HFFc6 (cell line): ENCODE measurements around the gene RASAL2. TPM values are rescaled to one million over a fixed set of nuclear protein-coding genes. Genes with fewer than 3 reads are reported as not detected.
"Not testable (repeated sequence)": the region's sequence is repeated elsewhere in the genome, so short reads cannot be mapped to it uniquely, and the experiment has no call there.

Experiments used
- DNase-seq: peaks from one replicate; pipeline ENCODE4 v3.0.0-alpha.2; 2018
- H3K27ac Mint-ChIP-seq: 2 replicates; pipeline ENCODE4 v1.8.0; 2020; ENCODE audit warnings: mild to moderate bottlenecking, mixed read lengths
- H3K27me3 Mint-ChIP-seq: 2 replicates; pipeline ENCODE4 v1.8.0; 2021; ENCODE audit warnings: mild to moderate bottlenecking, moderate library complexity, mixed read lengths; ENCODE audit not compliant: insufficient read depth
- H3K36me3 Mint-ChIP-seq: 2 replicates; pipeline ENCODE4 v1.8.0; 2021; ENCODE audit warnings: low read depth, mixed read lengths
- H3K4me1 Mint-ChIP-seq: 2 replicates; pipeline ENCODE4 v1.8.0; 2020; ENCODE audit warnings: low read depth, mixed read lengths
- H3K4me3 Mint-ChIP-seq: 2 replicates; pipeline ENCODE4 v1.8.0; 2020; ENCODE audit warnings: mild to moderate bottlenecking, moderate library complexity, mixed read lengths
- H3K9me3 Mint-ChIP-seq: 2 replicates; pipeline ENCODE4 v1.8.0; 2020; ENCODE audit warnings: mild to moderate bottlenecking, mixed read lengths
- total RNA-seq, 6 experiments: library from RNA; stranded (reverse); fragmentation: NEBNext Ultra II Directional; extraction: Animal tissue kit (Norgen Biotek cat#: 25700); gene quantifications; 2 replicates in 1 of 6; 3 replicates in 5 of 6; pipeline ENCODE4 v1.2.3, GENCODE V29; 2021
- TF ChIP-seq, protein P1 (sequence below): fragments of 200-600 bp; sonication (generic); IDR thresholded peaks from 2 replicates; pipeline ENCODE4 v1.5.0; 2021; ENCODE audit warnings: antibody characterized with exemption, mild to moderate bottlenecking

Gene RASAL2
- total RNA-seq, 6 experiments from 2014 or later = 21.2 to 30.7 (median 24.4) TPM

GRCh38 chr1:178075333-178075732 lies 18.6 kb upstream of the RASAL2 start:
- no peaks in the 10 kb centered on the region for H3K9me3 Mint-ChIP-seq
- H3K36me3 Mint-ChIP-seq = no peaks in the 10 kb centered on the region
- H3K27ac Mint-ChIP-seq = no peak overlapping the region
- DNase-seq = no peak
- H3K4me3 Mint-ChIP-seq = no peak overlapping the region
- TF ChIP-seq, protein P1, sequence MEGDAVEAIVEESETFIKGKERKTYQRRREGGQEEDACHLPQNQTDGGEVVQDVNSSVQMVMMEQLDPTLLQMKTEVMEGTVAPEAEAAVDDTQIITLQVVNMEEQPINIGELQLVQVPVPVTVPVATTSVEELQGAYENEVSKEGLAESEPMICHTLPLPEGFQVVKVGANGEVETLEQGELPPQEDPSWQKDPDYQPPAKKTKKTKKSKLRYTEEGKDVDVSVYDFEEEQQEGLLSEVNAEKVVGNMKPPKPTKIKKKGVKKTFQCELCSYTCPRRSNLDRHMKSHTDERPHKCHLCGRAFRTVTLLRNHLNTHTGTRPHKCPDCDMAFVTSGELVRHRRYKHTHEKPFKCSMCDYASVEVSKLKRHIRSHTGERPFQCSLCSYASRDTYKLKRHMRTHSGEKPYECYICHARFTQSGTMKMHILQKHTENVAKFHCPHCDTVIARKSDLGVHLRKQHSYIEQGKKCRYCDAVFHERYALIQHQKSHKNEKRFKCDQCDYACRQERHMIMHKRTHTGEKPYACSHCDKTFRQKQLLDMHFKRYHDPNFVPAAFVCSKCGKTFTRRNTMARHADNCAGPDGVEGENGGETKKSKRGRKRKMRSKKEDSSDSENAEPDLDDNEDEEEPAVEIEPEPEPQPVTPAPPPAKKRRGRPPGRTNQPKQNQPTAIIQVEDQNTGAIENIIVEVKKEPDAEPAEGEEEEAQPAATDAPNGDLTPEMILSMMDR = no peak
- no peaks in the 10 kb centered on the region for H3K27me3 Mint-ChIP-seq
- no peaks in the 10 kb centered on the region for H3K4me1 Mint-ChIP-seq

DNA sequence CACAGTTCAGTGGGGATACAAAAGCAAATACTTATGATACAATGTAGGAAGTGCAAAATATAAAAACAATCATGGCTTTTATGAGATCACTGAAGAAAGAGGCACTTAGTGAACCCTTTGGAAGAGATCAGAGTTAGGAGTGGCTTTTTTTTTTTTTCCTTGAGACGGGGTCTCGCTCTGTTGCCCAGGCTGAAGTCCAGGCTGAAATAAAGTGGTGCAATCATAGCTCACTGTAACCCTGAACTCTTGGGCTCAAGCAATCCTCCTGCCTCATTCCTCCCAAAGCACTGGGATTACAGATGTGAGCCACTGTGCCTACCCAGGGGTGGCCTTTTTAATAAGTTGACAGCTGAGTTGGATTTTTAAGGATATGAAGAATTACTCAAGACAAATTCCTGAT lies 17.3 kb upstream of the RASAL2 start:
- Mint-ChIP-seq H3K4me1 (no peaks in the 10 kb centered on the region), H3K27ac (no peak overlapping the region)

DNA sequence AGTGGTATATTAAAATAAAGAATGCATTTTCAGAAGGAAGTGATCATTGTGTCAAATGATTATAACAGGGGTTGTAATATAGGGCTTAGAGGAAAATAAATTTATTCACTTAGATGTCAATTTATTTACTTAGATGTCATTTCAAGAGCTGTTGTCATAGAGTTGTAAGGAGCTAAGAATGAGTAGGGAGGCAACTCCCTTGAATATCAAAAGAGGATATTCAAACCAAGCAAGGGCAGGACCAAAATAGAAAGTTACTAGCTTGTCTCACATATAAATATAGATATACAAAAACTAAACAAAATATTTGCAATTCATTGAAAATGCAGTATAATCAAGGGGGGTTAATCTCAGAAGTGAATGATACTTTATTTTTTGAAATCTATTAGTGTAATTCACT lies 16.0 kb upstream of the RASAL2 start:
- Mint-ChIP-seq H3K27ac (no peak overlapping the region), H3K9me3 (no peaks in the 10 kb centered on the region), H3K4me1 (no peaks in the 10 kb centered on the region), H3K4me3 (no peak overlapping the region), H3K27me3 (no peaks in the 10 kb centered on the region), H3K36me3 (peaks cover 4% of the 10 kb centered on the region; the same call in 1 of the 2 replicates)
- TF ChIP-seq, protein P1 = no peak
- DNase-seq = no peak

More for the DNA sequence above, 17.3 kb upstream of the RASAL2 start:
- Mint-ChIP-seq H3K4me3 (no peak overlapping the region), H3K9me3 (no peaks in the 10 kb centered on the region), H3K27me3 (no peaks in the 10 kb centered on the region), H3K36me3 (no peaks in the 10 kb centered on the region)
- DNase-seq = no peak
- TF ChIP-seq, protein P1 = no peak

- TF ChIP-seq, protein P1 = no peak
- no peaks in the 10 kb centered on the region for H3K27me3 Mint-ChIP-seq
- peaks cover 18% of the 10 kb centered on the region for H3K4me1 Mint-ChIP-seq
- H3K27ac Mint-ChIP-seq = no peak overlapping the region
- DNase-seq = no peak
- no peaks in the 10 kb centered on the region for H3K9me3 Mint-ChIP-seq
- H3K36me3 Mint-ChIP-seq = peaks cover 13% of the 10 kb centered on the region
- no peak overlapping the region for H3K4me3 Mint-ChIP-seq
Observed at GRCh38 chr1:178086294-178086693, 7.6 kb upstream of the RASAL2 start.

- H3K4me3 Mint-ChIP-seq = no peak overlapping the region; the same call in 1 of the 2 replicates
- H3K9me3 Mint-ChIP-seq = no peaks in the 10 kb centered on the region
- peaks cover 23% of the 10 kb centered on the region for H3K4me1 Mint-ChIP-seq
- TF ChIP-seq, protein P1 = no peak
- H3K27ac Mint-ChIP-seq = peak overlapping the region; percentile 34; the same call in 1 of the 2 replicates
- H3K27me3 Mint-ChIP-seq = no peaks in the 10 kb centered on the region
- DNase-seq = peak; percentile 30
- peaks cover 13% of the 10 kb centered on the region for H3K36me3 Mint-ChIP-seq
Observed at GRCh38 chr1:178086766-178087165, 7.1 kb upstream of the RASAL2 start.

- Mint-ChIP-seq H3K36me3 (peaks cover 9% of the 10 kb centered on the region), H3K9me3 (no peaks in the 10 kb centered on the region), H3K4me1 (peaks cover 37% of the 10 kb centered on the region), H3K27me3 (no peaks in the 10 kb centered on the region), H3K4me3 (no peak overlapping the region), H3K27ac (no peak overlapping the region)
- DNase-seq = no peak
- TF ChIP-seq, protein P1 = no peak
Observed at GRCh38 chr1:178088651-178089050, 5.3 kb upstream of the RASAL2 start.

- not testable (repeated sequence) for H3K27me3 Mint-ChIP-seq, H3K4me3 Mint-ChIP-seq, H3K9me3 Mint-ChIP-seq, DNase-seq
- H3K36me3 Mint-ChIP-seq = peaks cover 20% of the 10 kb centered on the region
- H3K27ac Mint-ChIP-seq = peak overlapping the region; percentile 83; the same call in 1 of the 2 replicates
- H3K4me1 Mint-ChIP-seq = peaks cover 45% of the 10 kb centered on the region
Observed at GRCh38 chr1:178091454-178091853, 2.5 kb upstream of the RASAL2 start.
